ENCODE measurements around the gene MTHFD1. TPM values are rescaled to one million over a fixed set of nuclear protein-coding genes. Genes with fewer than 3 reads are reported as not detected.

The MTHFD1 gene
- total and polyA plus RNA-seq, 9 donors, result 16.3 to 77.6 (median 52.1) TPM

- 94 to 98% (median 97%) methylated on average over 1 of the region's 1 CpG for WGBS, 3 donors
- H3K27me3 ChIP-seq, result no peaks in the 10 kb centered on the region
- H3K36me3 ChIP-seq, result no peaks in the 10 kb centered on the region
- H3K27ac ChIP-seq, result no peak overlapping the region
- H3K4me1 ChIP-seq (ENCODE audit: insufficient read depth), result no peaks in the 10 kb centered on the region
- H3K4me3 ChIP-seq, result no peak overlapping the region
- TF ChIP-seq POLR2A (IDR thresholded peaks at IDR 0.05), result no peak
- TF ChIP-seq EP300 (IDR thresholded peaks at IDR 0.05), result no peak
- no peak for TF ChIP-seq CTCF (IDR thresholded peaks at IDR 0.05)
- intact Hi-C loops (cut with DNase I), result no loop called here
- no peaks in the 10 kb centered on the region for H3K9me3 ChIP-seq
- no peak for DNase-seq
These were observed 33.9 kb downstream of the MTHFD1 start for GRCh38 chr14:64422005-64422404.

GRCh38 chr14:64422756-64423155 lies 34.6 kb downstream of the MTHFD1 start:
- Histone ChIP-seq H3K27me3 (no peaks in the 10 kb centered on the region), H3K36me3 (no peaks in the 10 kb centered on the region), H3K9me3 (no peaks in the 10 kb centered on the region), H3K4me3 (no peak overlapping the region), H3K4me1 (ENCODE audit: insufficient read depth) (no peaks in the 10 kb centered on the region), H3K27ac (no peak overlapping the region)
- no peak for DNase-seq
- intact Hi-C loops (cut with DNase I), result no loop called here
- 91 to 92% (median 91%) methylated on average over 7 of the region's 7 CpGs for WGBS, 3 donors
- TF ChIP-seq EP300 (IDR thresholded peaks at IDR 0.05) (no peak), POLR2A (IDR thresholded peaks at IDR 0.05) (no peak), CTCF (IDR thresholded peaks at IDR 0.05) (no peak)

- no peak for DNase-seq
- intact Hi-C loops (cut with DNase I), result no loop called here
- Histone ChIP-seq H3K27me3 (no peaks in the 10 kb centered on the region), H3K9me3 (no peaks in the 10 kb centered on the region), H3K36me3 (no peaks in the 10 kb centered on the region), H3K27ac (no peak overlapping the region), H3K4me1 (ENCODE audit: insufficient read depth) (no peaks in the 10 kb centered on the region), H3K4me3 (no peak overlapping the region)
- 89 to 94% (median 93%) methylated on average over 6 of the region's 6 CpGs for WGBS, 3 donors
- no peak for TF ChIP-seq POLR2A (IDR thresholded peaks at IDR 0.05)
- TF ChIP-seq EP300 (IDR thresholded peaks at IDR 0.05), result no peak
- no peak for TF ChIP-seq CTCF (IDR thresholded peaks at IDR 0.05)
These were observed 35.8 kb downstream of the MTHFD1 start for GRCh38 chr14:64423987-64424386.

- TF ChIP-seq POLR2A (IDR thresholded peaks at IDR 0.05) (no peak), CTCF (IDR thresholded peaks at IDR 0.05) (no peak), EP300 (IDR thresholded peaks at IDR 0.05) (no peak)
- H3K4me1 ChIP-seq (ENCODE audit: insufficient read depth), result no peaks in the 10 kb centered on the region
- no peaks in the 10 kb centered on the region for H3K36me3 ChIP-seq
- H3K27ac ChIP-seq, result no peak overlapping the region
- intact Hi-C loops (cut with DNase I), result loop anchor here in 1 of 4 donors (5.0 kb wide), 1 partner anchor 43 kb away; no protein-coding TSS in a partner anchor
- no peak overlapping the region for H3K4me3 ChIP-seq
- no peaks in the 10 kb centered on the region for H3K27me3 ChIP-seq
- H3K9me3 ChIP-seq, result no peaks in the 10 kb centered on the region
- no peak for DNase-seq
- whole genome bisulfite sequencing, 3 donors, result 27 to 45% (median 31%) methylated on average over 3 of the region's 3 CpGs
These were observed 46.4 kb downstream of the MTHFD1 start for GRCh38 chr14:64434528-64434927.
